Measurements from ENCODE around the gene VIPR2. TPM values are rescaled to one million over a fixed set of nuclear protein-coding genes. Genes with fewer than 3 reads are reported as not detected.

VIPR2 gene
- total and polyA plus RNA-seq, 3 donors from 2014 or later = 2.5 to 5.3 (median 4.9) TPM

GRCh38 chr7:159118197-159118595, 26.5 kb downstream of the VIPR2 start:
- intact Hi-C loops (cut with DNase I; ENCODE audit: low total_unique reads) = no loop called here
- Histone ChIP-seq H3K4me3 (no peak overlapping the region), H3K4me1 (no peaks in the 10 kb centered on the region), H3K27me3 (no peaks in the 10 kb centered on the region), H3K27ac (no peak overlapping the region), H3K36me3 (ENCODE audit: low read depth, missing control alignments) (no peaks in the 10 kb centered on the region), H3K9me3 (no peaks in the 10 kb centered on the region)
- TF ChIP-seq POLR2A (IDR thresholded peaks at IDR 0.05) = no peak
- TF ChIP-seq, protein P1, sequence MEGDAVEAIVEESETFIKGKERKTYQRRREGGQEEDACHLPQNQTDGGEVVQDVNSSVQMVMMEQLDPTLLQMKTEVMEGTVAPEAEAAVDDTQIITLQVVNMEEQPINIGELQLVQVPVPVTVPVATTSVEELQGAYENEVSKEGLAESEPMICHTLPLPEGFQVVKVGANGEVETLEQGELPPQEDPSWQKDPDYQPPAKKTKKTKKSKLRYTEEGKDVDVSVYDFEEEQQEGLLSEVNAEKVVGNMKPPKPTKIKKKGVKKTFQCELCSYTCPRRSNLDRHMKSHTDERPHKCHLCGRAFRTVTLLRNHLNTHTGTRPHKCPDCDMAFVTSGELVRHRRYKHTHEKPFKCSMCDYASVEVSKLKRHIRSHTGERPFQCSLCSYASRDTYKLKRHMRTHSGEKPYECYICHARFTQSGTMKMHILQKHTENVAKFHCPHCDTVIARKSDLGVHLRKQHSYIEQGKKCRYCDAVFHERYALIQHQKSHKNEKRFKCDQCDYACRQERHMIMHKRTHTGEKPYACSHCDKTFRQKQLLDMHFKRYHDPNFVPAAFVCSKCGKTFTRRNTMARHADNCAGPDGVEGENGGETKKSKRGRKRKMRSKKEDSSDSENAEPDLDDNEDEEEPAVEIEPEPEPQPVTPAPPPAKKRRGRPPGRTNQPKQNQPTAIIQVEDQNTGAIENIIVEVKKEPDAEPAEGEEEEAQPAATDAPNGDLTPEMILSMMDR (IDR thresholded peaks at IDR 0.05) = no peak
- WGBS, 2 donors = 83 to 86% methylated on average over 13 of the region's 13 CpGs
- no peak for DNase-seq

GRCh38 chr7:159117366-159118196, 27.1 kb downstream of the VIPR2 start:
- Histone ChIP-seq H3K4me1 (no peaks in the 10 kb centered on the region), H3K4me3 (no peak overlapping the region), H3K36me3 (ENCODE audit: low read depth, missing control alignments) (no peaks in the 10 kb centered on the region), H3K27ac (no peak overlapping the region), H3K27me3 (no peaks in the 10 kb centered on the region), H3K9me3 (no peaks in the 10 kb centered on the region)
- 76 to 85% methylated on average over 17 of the region's 17 CpGs for WGBS, 2 donors
- no peak for TF ChIP-seq POLR2A (IDR thresholded peaks at IDR 0.05)
- TF ChIP-seq, protein P1 (IDR thresholded peaks at IDR 0.05) = no peak
- no peak for DNase-seq
- intact Hi-C loops (cut with DNase I; ENCODE audit: low total_unique reads) = no loop called here

- WGBS, 2 donors = 85 to 90% methylated on average over 16 of the region's 16 CpGs
- no peak for DNase-seq
These were observed 27.9 kb downstream of the VIPR2 start for GRCh38 chr7:159116581-159117339.

DNA sequence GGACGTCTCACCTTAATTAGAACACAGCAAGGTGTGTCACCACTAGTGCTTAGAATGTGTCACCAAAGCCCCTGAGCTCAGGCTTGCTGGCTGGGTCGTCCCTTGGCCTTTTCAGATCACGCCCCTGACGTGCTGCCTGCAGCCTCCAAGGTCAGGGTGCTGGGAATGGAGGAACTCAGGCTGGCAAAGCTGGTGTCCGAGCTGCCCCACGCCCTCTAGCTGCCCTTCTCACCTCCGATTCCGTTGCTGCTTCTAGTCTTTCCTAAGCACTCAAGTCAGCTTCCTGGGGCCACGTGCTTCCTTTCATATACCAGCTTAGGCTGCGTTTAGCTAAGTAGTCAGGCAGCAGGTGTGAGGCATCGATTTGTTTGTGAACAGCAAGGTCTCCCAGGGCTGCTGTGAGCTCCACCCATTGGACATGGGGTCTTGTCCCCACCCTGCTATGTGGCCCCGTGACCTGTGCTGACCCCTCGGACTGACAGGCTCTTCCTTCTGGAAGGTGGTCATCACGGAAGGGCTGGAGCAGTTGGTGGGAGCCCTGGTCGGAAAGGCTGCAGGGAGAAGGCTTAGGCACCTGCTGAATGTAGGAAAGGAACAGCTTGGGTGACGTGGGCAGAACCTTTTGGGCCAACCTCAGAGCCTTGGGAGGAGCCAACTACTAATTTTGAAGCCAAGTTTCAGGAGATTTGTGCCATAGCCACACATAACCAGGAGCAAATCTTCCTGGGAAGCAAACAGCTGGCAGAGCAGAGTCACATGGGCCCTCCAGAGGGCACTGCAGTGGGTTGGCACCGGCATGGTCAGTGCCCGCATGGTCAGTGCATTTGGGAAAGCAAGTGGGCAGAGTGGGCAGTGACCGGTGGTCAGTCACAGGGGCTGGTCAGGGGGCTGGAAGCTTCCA, 28.8 kb downstream of the VIPR2 start:
- Histone ChIP-seq H3K27ac (no peak overlapping the region), H3K27me3 (no peaks in the 10 kb centered on the region), H3K9me3 (no peaks in the 10 kb centered on the region), H3K4me1 (no peaks in the 10 kb centered on the region), H3K4me3 (no peak overlapping the region), H3K36me3 (ENCODE audit: low read depth, missing control alignments) (no peaks in the 10 kb centered on the region)
- WGBS, 2 donors = 76 to 86% methylated on average over 12 to 19 of the region's 19 CpGs
- no peak for TF ChIP-seq POLR2A (IDR thresholded peaks at IDR 0.05)
- TF ChIP-seq, protein P1 (IDR thresholded peaks at IDR 0.05) = no peak
- DNase-seq = no peak
- intact Hi-C loops (cut with DNase I; ENCODE audit: low total_unique reads) = no loop called here

More at GRCh38 chr7:159116581-159117339, 27.9 kb downstream of the VIPR2 start:
- Histone ChIP-seq H3K27ac (no peak overlapping the region), H3K36me3 (ENCODE audit: low read depth, missing control alignments) (no peaks in the 10 kb centered on the region), H3K4me1 (no peaks in the 10 kb centered on the region), H3K27me3 (no peaks in the 10 kb centered on the region), H3K4me3 (no peak overlapping the region), H3K9me3 (no peaks in the 10 kb centered on the region)
- intact Hi-C loops (cut with DNase I; ENCODE audit: low total_unique reads) = no loop called here
- TF ChIP-seq, protein P1 (IDR thresholded peaks at IDR 0.05) = no peak
- TF ChIP-seq POLR2A (IDR thresholded peaks at IDR 0.05) = no peak
